AG09319 (cell line): ENCODE measurements around the gene ECM2.

Source experiments
- DNase-seq: peaks from one replicate; pipeline ENCODE4 v3.0.0-alpha.2; 2010; ENCODE audit warnings: low read depth; ENCODE audit errors: extremely low read depth
- TF ChIP-seq, protein P1 (sequence below): IDR thresholded peaks from 2 replicates; pipeline ENCODE4 v1.5.1; 2011; ENCODE audit warnings: low read depth, mild to moderate bottlenecking, inconsistent platforms, low read length, moderate library complexity

Gene ECM2

DNA sequence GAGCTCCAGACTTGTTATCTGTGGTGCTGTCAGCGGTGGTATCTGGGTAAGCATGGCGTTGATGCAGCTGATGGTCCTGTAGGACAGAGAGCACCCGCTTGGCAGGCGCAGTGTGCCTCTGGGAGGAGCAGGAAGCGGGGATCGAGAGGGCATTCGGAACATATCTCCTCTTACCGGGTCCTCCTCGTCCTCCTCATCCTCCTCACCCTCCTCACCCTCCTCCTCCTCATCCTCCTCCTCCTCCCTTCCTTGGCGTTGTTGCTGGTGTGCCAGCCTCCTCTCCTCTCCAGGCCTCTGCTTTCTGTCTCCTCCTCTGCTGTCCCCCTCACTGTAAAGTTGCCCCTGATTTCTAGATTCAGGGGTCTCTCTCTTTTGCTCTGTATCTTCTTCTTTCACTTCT lies 21.2 kb downstream of the ECM2 start:
- TF ChIP-seq, protein P1, sequence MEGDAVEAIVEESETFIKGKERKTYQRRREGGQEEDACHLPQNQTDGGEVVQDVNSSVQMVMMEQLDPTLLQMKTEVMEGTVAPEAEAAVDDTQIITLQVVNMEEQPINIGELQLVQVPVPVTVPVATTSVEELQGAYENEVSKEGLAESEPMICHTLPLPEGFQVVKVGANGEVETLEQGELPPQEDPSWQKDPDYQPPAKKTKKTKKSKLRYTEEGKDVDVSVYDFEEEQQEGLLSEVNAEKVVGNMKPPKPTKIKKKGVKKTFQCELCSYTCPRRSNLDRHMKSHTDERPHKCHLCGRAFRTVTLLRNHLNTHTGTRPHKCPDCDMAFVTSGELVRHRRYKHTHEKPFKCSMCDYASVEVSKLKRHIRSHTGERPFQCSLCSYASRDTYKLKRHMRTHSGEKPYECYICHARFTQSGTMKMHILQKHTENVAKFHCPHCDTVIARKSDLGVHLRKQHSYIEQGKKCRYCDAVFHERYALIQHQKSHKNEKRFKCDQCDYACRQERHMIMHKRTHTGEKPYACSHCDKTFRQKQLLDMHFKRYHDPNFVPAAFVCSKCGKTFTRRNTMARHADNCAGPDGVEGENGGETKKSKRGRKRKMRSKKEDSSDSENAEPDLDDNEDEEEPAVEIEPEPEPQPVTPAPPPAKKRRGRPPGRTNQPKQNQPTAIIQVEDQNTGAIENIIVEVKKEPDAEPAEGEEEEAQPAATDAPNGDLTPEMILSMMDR = no peak
- no peak for DNase-seq

- TF ChIP-seq, protein P1 = no peak
- no peak for DNase-seq
Measured at GRCh38 chr9:92513349-92513748, 22.4 kb downstream of the ECM2 start.

DNA sequence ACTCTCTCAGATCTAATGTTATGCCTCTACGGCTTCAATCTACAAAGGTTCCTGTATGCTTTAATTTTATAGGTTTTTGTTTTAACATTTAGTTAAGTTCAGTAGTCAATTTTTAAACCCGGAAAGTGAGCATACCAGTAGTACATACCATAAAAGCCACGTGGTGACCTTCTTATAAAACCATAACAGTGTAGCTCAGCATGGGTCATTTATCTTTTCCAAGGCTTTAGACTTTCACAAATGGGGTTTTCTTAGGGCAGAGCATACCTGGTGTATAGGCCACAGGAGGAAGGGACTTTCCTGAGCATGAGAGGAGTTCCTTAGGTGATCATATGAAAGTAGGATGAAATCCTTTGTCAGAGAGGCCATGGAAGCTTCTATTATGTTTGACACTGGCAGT lies 23.2 kb downstream of the ECM2 start:
- TF ChIP-seq, protein P1 = no peak
- no peak for DNase-seq

GRCh38 chr9:92510747-92511146 lies 25.0 kb downstream of the ECM2 start:
- TF ChIP-seq, protein P1 = no peak

DNA sequence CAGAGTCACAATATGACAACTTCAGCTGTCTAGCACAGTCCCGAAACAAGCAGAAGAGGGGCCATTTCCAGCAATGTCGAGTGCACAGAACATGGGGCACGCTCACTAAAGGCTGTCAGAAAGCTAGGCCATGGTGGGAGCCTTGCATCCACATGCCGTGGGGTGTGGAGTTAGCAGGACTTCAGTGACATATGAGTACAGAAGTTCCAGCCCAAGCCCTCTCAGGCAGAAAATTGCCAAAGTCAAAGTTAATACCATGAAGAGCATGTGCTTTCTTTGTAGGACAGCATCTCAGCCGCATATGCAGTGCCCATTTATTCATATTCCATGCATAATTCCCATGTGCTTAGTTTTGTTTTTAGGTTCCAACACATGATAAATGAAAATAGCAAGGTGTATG lies 26.7 kb downstream of the ECM2 start:
- TF ChIP-seq, protein P1 = no peak
- no peak for DNase-seq

More at GRCh38 chr9:92510747-92511146, 25.0 kb downstream of the ECM2 start:
- DNase-seq = no peak

DNA sequence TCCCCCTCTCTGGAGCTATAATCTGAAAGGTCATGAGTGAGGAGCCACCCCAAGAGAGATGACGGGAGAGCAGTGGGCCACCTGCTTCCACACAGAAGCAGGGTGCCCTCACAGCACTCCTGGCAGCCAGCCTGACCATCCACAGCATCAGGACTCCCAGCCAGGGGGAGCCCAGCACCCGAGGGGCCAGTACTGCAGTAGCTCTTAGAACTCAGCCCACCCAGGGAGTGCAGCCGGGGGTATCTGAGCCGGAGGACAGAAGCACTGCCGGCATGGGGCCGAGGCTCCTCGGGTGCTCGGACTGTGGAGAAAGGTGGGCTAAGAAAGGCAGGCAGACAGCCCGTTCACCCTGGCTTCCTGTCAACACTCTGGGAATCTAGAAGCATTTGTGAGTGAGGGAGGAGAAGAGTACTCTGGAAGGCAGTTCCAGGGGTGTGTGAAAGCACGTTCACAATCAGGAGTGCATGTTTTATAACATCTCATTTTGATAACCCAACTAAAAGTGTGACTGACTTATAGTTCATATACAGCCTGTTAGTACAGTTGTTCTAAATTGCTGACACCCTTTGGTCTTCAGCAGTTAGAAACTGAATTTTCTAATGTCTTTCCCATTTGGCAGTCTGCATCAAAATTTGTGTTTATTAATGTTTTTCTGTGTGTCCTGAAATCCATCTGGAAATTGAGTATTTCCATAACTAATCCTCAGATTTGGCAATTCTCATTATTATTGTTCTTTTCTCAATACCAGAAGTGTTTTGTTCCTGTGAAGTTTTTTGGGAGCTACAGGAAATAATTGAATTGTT lies 27.6 kb downstream of the ECM2 start:
- DNase-seq = no peak
- TF ChIP-seq, protein P1 = no peak; the same call in 1 of the 2 replicates

- TF ChIP-seq, protein P1 = no peak
- DNase-seq = no peak
Measured at GRCh38 chr9:92507496-92507895, 28.3 kb downstream of the ECM2 start.
